H9 (cell line): ENCODE data around the gene KRTAP6-3. TPM values are rescaled to one million over a fixed set of nuclear protein-coding genes. Genes with fewer than 3 reads are reported as not detected.

Experiments
- DNase-seq: peaks from one replicate; pipeline ENCODE4 v3.0.0-alpha.2; 2017
- H2AFZ ChIP-seq: one replicate; pipeline ENCODE4 v1.6.1; 2013; ENCODE audit warnings: mild to moderate bottlenecking, low read length, control low read depth, moderate library complexity
- H2AK5ac ChIP-seq: 2 replicates; pipeline ENCODE4 v1.6.1; 2013; ENCODE audit warnings: low read length, control low read depth, mixed read lengths; ENCODE audit not compliant: insufficient read length
- H2BK120ac ChIP-seq: one replicate; pipeline ENCODE4 v1.6.1; 2013; ENCODE audit warnings: low read depth, mild to moderate bottlenecking, low read length, control low read depth, inconsistent platforms; ENCODE audit not compliant: poor library complexity, severe bottlenecking
- H2BK12ac ChIP-seq: 2 replicates; pipeline ENCODE4 v1.6.1; 2013; ENCODE audit warnings: low read length, control low read depth, mixed read lengths, low read depth; ENCODE audit not compliant: insufficient read length
- H2BK15ac ChIP-seq: 2 replicates; pipeline ENCODE4 v1.6.1; 2013; ENCODE audit warnings: low read depth, low read length, control low read depth
- H2BK20ac ChIP-seq: one replicate; pipeline ENCODE4 v1.6.1; 2013; ENCODE audit warnings: low read depth, mild to moderate bottlenecking, low read length, control low read depth, inconsistent platforms; ENCODE audit not compliant: poor library complexity, severe bottlenecking
- H2BK5ac ChIP-seq: 2 replicates; pipeline ENCODE4 v1.6.1; 2013; ENCODE audit warnings: low read length, control low read depth, mixed read lengths; ENCODE audit not compliant: insufficient read length
- H3K14ac ChIP-seq: 2 replicates; pipeline ENCODE4 v1.6.1; 2013; ENCODE audit warnings: low read length, control low read depth; ENCODE audit not compliant: insufficient read depth
- H3K18ac ChIP-seq: 2 replicates; pipeline ENCODE4 v1.6.1; 2013; ENCODE audit warnings: low read depth, mild to moderate bottlenecking, mixed read lengths, low read length, control low read depth; ENCODE audit not compliant: insufficient read length
- H3K23ac ChIP-seq: 2 replicates; pipeline ENCODE4 v1.6.1; 2013; ENCODE audit warnings: low read length, control low read depth, mixed read lengths, low read depth; ENCODE audit not compliant: insufficient read length
- H3K23me2 ChIP-seq: 2 replicates; pipeline ENCODE4 v1.6.1; 2013; ENCODE audit warnings: low read depth, mild to moderate bottlenecking, mixed read lengths, low read length, control low read depth; ENCODE audit not compliant: insufficient read length, poor library complexity, severe bottlenecking
- H3K27ac ChIP-seq: 2 replicates; pipeline ENCODE4 v1.5.1; 2013; ENCODE audit warnings: low read length, control low read depth, mixed read lengths, low read depth; ENCODE audit not compliant: insufficient read length
- H3K27me3 ChIP-seq: 2 replicates; pipeline ENCODE4 v1.6.1; 2013; ENCODE audit warnings: low read length, control low read depth, inconsistent platforms; ENCODE audit not compliant: insufficient read depth
- H3K4ac ChIP-seq: 2 replicates; pipeline ENCODE4 v1.6.1; 2013; ENCODE audit warnings: low read depth, mild to moderate bottlenecking, control low read depth, inconsistent platforms, low read length, moderate library complexity
- H3K4me1 ChIP-seq: 2 replicates; pipeline ENCODE4 v1.6.1; 2013; ENCODE audit warnings: low read length, control low read depth, inconsistent platforms; ENCODE audit not compliant: insufficient read depth
- H3K4me2 ChIP-seq: 2 replicates; pipeline ENCODE4 v1.6.1; 2013; ENCODE audit warnings: low read length, control low read depth, mixed read lengths; ENCODE audit not compliant: insufficient read length, insufficient read depth
- H3K56ac ChIP-seq: 2 replicates; pipeline ENCODE4 v1.6.1; 2013; ENCODE audit warnings: low read depth, mild to moderate bottlenecking, mixed read lengths, low read length, control low read depth; ENCODE audit not compliant: insufficient read length
- H3K79me1 ChIP-seq: 2 replicates; pipeline ENCODE4 v1.6.1; 2013; ENCODE audit warnings: low read depth, mild to moderate bottlenecking, moderate library complexity, low read length, control low read depth, inconsistent platforms; ENCODE audit not compliant: insufficient read depth, poor library complexity, severe bottlenecking
- H3K79me2 ChIP-seq: 2 replicates; pipeline ENCODE4 v1.6.1; 2013; ENCODE audit warnings: low read length, control low read depth, inconsistent platforms; ENCODE audit not compliant: insufficient read depth
- H3K9ac ChIP-seq: 2 replicates; pipeline ENCODE4 v1.6.1; 2013; ENCODE audit warnings: low read length, control low read depth, mixed read lengths; ENCODE audit not compliant: insufficient read length; ENCODE audit errors: extremely low read depth
- H3K9me3 ChIP-seq: one replicate; pipeline ENCODE4 v1.6.1; 2013; ENCODE audit warnings: low read depth, low read length, inconsistent platforms; ENCODE audit not compliant: control insufficient read depth
- H3T11ph ChIP-seq: one replicate; pipeline ENCODE4 v1.6.1; 2013; ENCODE audit warnings: mild to moderate bottlenecking, low read length, control low read depth, inconsistent platforms
- H4K20me1 ChIP-seq: one replicate; pipeline ENCODE4 v1.6.1; 2013; ENCODE audit not compliant: control insufficient read depth, insufficient read length, insufficient read depth
- H4K5ac ChIP-seq: 2 replicates; pipeline ENCODE4 v1.6.1; 2013; ENCODE audit warnings: low read depth, mild to moderate bottlenecking, mixed read lengths, low read length, control low read depth; ENCODE audit not compliant: insufficient read length
- H4K8ac ChIP-seq: replicated peaks from 2 replicates; pipeline ENCODE4 v1.6.1; 2013; ENCODE audit warnings: low read length, control low read depth, mixed read lengths, low read depth; ENCODE audit not compliant: insufficient read length
- H4K91ac ChIP-seq: 2 replicates; pipeline ENCODE4 v1.6.1; 2013; ENCODE audit warnings: low read depth, mild to moderate bottlenecking, moderate library complexity, mixed read lengths, low read length, control low read depth; ENCODE audit not compliant: insufficient read length
- H3K27ac Mint-ChIP-seq, 3 experiments: 2 replicates in 2 of 3; 3 replicates in 1 of 3; pipeline ENCODE4 v1.8.0; 2020 to 2021; ENCODE audit warnings: mixed read lengths in 3 of 3, mild to moderate bottlenecking in 1 of 3, moderate library complexity in 1 of 3
- H3K27me3 Mint-ChIP-seq: 2 replicates; pipeline ENCODE4 v1.8.0; 2021; ENCODE audit warnings: low read depth, mild to moderate bottlenecking, moderate library complexity, mixed read lengths
- H3K36me3 Mint-ChIP-seq, 3 experiments: 2 replicates in 2 of 3; 3 replicates in 1 of 3; pipeline ENCODE4 v1.8.0; 2020 to 2021; ENCODE audit warnings: low read depth in 3 of 3, mixed read lengths in 3 of 3; ENCODE audit not compliant: insufficient read depth in 1 of 3
- H3K4me1 Mint-ChIP-seq, 2 experiments: 2 replicates each; pipeline ENCODE4 v1.8.0; 2020; ENCODE audit warnings: mixed read lengths in 2 of 2
- H3K4me3 Mint-ChIP-seq, 2 experiments: 2 replicates in 1 of 2; 3 replicates in 1 of 2; pipeline ENCODE4 v1.8.0; 2020 to 2021; ENCODE audit warnings: mild to moderate bottlenecking in 2 of 2, mixed read lengths in 2 of 2, moderate library complexity in 1 of 2
- H3K9me3 Mint-ChIP-seq, 2 experiments: 2 replicates in 1 of 2; 3 replicates in 1 of 2; pipeline ENCODE4 v1.8.0; 2020; ENCODE audit warnings: mild to moderate bottlenecking in 2 of 2, mixed read lengths in 2 of 2, moderate library complexity in 1 of 2
- WGBS: extraction: QIAGEN DNeasy Blood & Tissue Kit; methylation state at CpG from one replicate; pipeline ENCODE4 v1.1.7; 2013; ENCODE audit warnings: missing lambda C conversion rate, low lambda C conversion rate, mixed read lengths; ENCODE audit not compliant: insufficient read length; ENCODE audit errors: extremely low coverage; 5-methylcytosine and 5-hydroxymethylcytosine counted together
- total RNA-seq: library from RNA; stranded (reverse); gene quantifications from 2 replicates; pipeline ENCODE4 v1.2.1, GENCODE V29; 2021
- TF ChIP-seq, protein P1 (sequence below): fragments of 200-600 bp; sonication (generic); conservative IDR thresholded peaks from 3 replicates; pipeline ENCODE4 v1.8.0; 2021; ENCODE audit warnings: antibody characterized with exemption, mild to moderate bottlenecking

The KRTAP6-3 gene
- total RNA-seq, 1 experiment from 2014 or later = not detected

DNA sequence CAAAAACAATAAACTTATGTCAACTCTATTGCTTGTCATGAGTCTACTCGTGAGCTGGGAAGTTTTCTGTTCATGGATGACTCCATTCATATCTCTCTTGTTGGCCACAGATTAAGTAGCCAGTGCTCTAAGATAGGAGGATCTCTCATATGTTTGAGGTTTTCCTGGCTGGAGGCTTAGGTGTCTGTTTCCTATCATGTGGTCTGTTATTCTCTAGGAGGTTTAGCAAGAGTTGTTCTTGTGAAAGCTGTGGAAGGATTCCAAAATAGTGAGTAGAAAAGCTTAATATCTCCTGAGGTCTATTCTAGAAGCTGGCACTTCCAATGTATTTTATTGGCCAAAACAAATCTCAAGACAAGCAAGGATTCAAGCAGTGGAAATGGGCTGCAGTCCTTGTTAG lies 37.0 kb downstream of the KRTAP6-3 start:
- H3K4ac ChIP-seq = no peak overlapping the region
- no CpG with 5 or more reads among the region's 1 CpG for WGBS
- Mint-ChIP-seq H3K27me3 (peaks cover 6% of the 10 kb centered on the region), H3K36me3 (peaks cover 6 to 33% (median 15%) of the 10 kb centered on the region in 3 experiments), H3K9me3 (peaks cover 12 to 43% of the 10 kb centered on the region in 2 experiments), H3K4me1 (no peaks in the 10 kb centered on the region), H3K4me3 (no peak overlapping the region), H3K27ac (no peak overlapping the region)
- DNase-seq = no peak
- no peak overlapping the region for H2BK20ac ChIP-seq
- H3K18ac ChIP-seq = no peak overlapping the region
- no peak overlapping the region for H2BK120ac ChIP-seq
- no peaks in the 10 kb centered on the region for H3K23me2 ChIP-seq
- no peak overlapping the region for H3K9ac ChIP-seq
- no peaks in the 10 kb centered on the region for H3K27me3 ChIP-seq
- no peak overlapping the region for H2BK5ac ChIP-seq
- H3K79me2 ChIP-seq = no peaks in the 10 kb centered on the region
- H2BK15ac ChIP-seq = no peak overlapping the region
- no peak overlapping the region for H3K27ac ChIP-seq
- no peak overlapping the region for H2AK5ac ChIP-seq
- no peak overlapping the region for H3K4me2 ChIP-seq
- no peak overlapping the region for H2AFZ ChIP-seq
- H3K9me3 ChIP-seq = no peaks in the 10 kb centered on the region
- H4K5ac ChIP-seq = no peak overlapping the region
- H3T11ph ChIP-seq = no peak overlapping the region
- no peak overlapping the region for H2BK12ac ChIP-seq
- no peak overlapping the region for H4K91ac ChIP-seq
- no peak overlapping the region for H4K8ac ChIP-seq
- H3K23ac ChIP-seq = no peak overlapping the region
- no peaks in the 10 kb centered on the region for H3K79me1 ChIP-seq
- no peaks in the 10 kb centered on the region for H4K20me1 ChIP-seq
- 0 out of 2 replicates have a peak, but pooled peaks cover 3% of the 10 kb centered on the region for H3K4me1 ChIP-seq
- no peak overlapping the region for H3K14ac ChIP-seq
- H3K56ac ChIP-seq = no peak overlapping the region
- TF ChIP-seq, protein P1, sequence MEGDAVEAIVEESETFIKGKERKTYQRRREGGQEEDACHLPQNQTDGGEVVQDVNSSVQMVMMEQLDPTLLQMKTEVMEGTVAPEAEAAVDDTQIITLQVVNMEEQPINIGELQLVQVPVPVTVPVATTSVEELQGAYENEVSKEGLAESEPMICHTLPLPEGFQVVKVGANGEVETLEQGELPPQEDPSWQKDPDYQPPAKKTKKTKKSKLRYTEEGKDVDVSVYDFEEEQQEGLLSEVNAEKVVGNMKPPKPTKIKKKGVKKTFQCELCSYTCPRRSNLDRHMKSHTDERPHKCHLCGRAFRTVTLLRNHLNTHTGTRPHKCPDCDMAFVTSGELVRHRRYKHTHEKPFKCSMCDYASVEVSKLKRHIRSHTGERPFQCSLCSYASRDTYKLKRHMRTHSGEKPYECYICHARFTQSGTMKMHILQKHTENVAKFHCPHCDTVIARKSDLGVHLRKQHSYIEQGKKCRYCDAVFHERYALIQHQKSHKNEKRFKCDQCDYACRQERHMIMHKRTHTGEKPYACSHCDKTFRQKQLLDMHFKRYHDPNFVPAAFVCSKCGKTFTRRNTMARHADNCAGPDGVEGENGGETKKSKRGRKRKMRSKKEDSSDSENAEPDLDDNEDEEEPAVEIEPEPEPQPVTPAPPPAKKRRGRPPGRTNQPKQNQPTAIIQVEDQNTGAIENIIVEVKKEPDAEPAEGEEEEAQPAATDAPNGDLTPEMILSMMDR = no peak
